CD4-positive, alpha-beta T cell treated with Interleukin-15 for 4 hours (primary cell): ENCODE results near the gene DNM1L.
"Not testable (repeated sequence)": the region's sequence is repeated elsewhere in the genome, so short reads cannot be mapped to it uniquely, and the experiment has no call there.

Experiments used
- DNase-seq: peaks from one replicate; pipeline ENCODE4 v3.0.0-alpha.2; 2020; ENCODE audit warnings: low spot score

The DNM1L gene

GRCh38 chr12:32697445-32697844, 18.3 kb downstream of the DNM1L start:
- DNase-seq: no peak

DNA sequence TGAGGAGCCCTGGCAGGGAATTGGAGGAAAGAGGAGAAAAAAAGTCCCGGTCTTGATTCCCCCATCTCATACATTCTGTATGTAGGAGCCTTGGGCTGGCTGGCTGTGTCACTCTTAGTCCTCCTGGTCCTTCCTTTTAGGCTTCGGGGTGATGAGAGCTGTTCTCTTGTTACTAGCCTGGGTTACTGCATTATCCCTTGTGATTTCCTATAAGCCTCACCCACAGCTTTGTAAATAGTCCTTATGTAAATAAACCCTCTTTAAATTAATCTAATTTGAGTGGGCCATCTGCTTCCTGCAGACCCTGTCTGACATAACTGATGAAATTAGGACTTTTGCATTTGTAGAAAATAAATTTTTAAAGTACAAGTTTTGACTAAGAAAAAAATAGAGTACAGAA, 19.2 kb downstream of the DNM1L start:
- DNase-seq: no peak

GRCh38 chr12:32699437-32699836, 20.3 kb downstream of the DNM1L start:
- not testable (repeated sequence) for DNase-seq

DNA sequence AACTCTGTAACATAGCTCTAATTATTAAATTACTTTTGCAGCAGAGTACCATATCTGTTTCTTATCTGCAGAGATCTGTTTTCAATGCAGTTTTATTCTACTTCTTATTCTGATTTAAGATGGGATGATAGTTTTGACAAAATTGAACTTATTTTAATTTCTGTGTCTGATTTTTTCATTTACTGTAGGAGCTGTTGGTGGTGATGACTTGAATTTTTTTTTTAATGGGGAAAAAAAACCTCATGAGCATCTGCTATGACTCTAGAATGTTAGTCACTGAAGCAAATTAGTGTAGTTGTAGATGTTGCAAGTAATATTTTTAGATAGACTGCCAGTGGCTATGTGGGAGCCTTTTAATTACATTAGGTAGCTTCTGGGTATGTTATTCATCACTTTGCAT, 23.4 kb downstream of the DNM1L start:
- no peak for DNase-seq

DNA sequence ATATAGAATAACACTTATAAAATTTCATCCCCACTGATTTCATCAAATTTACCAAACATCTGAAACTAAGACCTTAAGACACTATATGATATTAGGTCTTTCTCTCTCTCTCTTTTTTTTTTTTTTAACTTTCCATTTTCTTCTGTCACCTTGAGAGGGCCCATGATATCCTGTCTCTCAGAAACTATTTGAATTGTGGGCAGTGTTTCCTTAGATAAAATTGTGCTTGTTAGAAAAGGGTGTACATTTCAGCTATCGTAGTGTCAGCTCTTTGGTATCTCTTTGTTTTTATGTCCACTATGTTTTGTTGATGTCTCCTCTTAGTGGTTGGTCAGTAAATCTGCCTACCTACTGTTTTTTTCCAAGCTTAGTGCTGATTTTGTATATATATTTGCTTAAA, 23.8 kb downstream of the DNM1L start:
- DNase-seq: no peak

- no peak for DNase-seq
Observed at GRCh38 chr12:32705783-32706182, 26.7 kb downstream of the DNM1L start.

DNA sequence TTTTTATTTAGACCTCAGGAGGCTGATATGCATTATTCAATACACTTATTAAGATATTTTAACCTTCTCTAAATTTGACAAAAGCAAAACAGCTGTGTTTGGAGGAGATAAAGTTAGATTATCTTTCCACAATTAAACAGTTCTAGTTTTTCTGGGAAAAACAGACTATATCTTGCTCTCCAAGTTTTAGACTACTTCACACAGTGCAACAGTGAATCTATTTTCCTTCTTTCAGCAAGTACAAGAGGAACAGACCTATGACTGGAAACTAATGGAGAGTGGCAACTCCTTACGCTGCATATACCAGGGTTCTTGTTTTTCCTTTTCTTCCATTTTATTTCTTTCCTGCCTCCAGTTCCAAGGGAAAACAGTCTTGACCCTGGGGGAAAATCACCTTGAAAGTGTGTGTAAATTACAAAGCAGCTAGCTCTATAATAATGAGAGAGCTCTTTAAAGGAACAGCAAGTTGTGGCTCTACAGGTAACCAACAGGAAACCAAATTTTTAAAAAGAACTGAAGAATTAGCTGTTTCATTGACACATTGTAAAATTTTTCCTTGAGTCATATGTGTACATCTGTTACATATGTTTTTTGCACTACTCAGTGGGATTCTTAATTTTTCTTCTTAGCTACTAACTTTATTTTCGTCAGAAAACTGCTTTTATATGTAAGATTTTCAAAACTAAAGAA, 27.4 kb downstream of the DNM1L start:
- no peak for DNase-seq

- DNase-seq: no peak
Observed at GRCh38 chr12:32708926-32709325, 29.8 kb downstream of the DNM1L start.

DNA sequence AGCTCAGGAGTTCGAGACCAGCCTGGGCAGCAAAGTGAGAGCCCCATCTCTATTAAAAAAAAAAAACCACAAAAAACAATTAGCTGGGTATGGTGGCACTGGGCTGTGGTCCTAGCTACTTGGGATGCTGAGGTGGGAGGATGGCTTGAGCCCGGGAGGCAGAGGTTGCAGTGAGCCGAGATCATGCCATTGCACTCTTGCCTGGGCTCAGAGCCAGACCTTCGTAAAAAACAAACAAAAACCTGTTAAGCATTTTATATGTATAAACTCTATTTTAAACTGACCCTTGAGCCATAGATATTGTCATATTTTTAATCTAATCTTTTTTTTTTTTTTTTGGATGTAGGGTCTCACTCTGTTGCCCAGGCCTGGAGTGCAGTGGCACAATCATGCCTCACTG, 35.7 kb downstream of the DNM1L start:
- DNase-seq: no peak

GRCh38 chr12:32718926-32719325, 39.8 kb downstream of the DNM1L start:
- DNase-seq: no peak

DNA sequence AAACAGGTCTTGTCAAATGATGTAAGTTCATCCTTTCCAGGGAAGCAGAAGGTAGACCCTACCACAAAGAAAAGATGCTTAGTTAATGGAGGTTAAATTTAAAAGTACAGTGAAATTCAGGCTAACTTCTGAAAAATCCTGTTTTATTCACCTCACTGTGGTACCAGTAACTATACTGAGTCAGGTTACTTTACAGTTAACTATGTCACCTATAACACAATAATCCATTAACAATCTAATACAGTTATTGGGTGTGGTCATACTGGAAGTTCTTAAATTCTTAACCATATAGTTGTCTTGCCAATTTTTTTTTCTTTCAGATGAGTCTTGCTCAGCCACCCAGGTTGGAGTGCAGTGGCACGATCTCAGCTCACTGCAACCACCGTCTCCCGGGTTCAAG, 46.2 kb downstream of the DNM1L start:
- not testable (repeated sequence) for DNase-seq

DNA sequence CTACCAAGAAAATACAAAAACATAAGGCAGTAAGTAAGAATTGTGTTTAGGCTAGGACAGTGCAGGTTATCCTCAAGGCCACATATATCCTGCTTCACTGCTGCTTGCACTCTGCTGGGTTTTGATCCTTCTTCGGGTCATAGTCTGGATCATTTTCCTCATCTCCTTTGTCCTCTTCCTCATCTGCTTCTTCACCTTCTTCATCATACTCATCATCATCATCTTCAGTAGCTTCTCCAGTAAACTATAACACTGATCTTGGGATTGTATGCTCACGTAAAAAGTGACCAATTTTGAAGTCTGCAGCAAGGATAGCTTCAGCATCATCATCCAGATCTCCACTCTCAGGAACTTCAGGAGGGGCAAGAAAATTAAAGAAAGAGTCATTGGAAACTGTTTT, 47.2 kb downstream of the DNM1L start:
- DNase-seq: no peak

GRCh38 chr12:32727237-32727636, 48.1 kb downstream of the DNM1L start:
- DNase-seq: no peak

GRCh38 chr12:32734952-32735351, 55.9 kb downstream of the DNM1L start:
- DNase-seq: no peak

GRCh38 chr12:32736445-32736844, 57.3 kb downstream of the DNM1L start:
- DNase-seq: no peak

DNA sequence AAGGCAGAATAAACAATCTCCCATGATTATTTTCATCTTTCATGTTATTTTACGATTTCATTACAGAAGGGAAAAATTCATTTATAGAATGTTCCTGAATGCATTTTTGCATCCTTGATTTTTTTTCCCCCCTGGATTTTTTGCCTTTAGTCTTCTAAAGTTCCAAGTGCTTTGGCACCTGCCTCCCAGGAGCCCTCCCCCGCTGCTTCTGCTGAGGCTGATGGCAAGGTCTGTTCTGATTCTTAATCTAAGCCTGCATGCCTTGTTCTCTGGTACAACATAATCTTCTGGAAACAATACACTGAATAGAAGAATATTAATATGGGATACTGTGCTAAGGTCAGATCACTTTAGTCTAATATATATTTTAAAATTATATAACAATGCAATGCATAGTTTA, 58.6 kb downstream of the DNM1L start:
- DNase-seq: no peak

DNA sequence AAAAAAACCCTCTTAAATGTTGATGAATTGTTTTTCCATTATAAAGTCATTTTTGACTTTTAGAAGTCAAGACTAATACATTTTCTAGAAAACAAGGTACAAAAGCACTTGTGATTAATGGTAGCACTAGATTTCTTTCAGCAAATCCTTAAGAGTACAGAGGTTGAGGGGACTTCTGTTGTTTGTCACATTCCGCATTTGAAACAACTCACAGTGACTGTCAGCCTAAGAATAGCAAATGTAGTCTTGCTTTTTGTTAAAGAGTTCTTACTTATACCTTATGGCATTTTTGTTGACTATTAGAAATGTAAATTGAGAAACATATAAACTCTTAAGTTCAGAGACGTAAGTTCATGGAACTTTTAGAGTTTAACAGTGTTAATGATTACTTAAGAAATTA, 60.2 kb downstream of the DNM1L start:
- no peak for DNase-seq

- DNase-seq: no peak
Observed at GRCh38 chr12:32742133-32742532, 63.0 kb downstream of the DNM1L start.

GRCh38 chr12:32743264-32743663, 64.2 kb downstream of the DNM1L start:
- no peak for DNase-seq

GRCh38 chr12:32753605-32754004, 74.5 kb downstream of the DNM1L start:
- DNase-seq: no peak

DNA sequence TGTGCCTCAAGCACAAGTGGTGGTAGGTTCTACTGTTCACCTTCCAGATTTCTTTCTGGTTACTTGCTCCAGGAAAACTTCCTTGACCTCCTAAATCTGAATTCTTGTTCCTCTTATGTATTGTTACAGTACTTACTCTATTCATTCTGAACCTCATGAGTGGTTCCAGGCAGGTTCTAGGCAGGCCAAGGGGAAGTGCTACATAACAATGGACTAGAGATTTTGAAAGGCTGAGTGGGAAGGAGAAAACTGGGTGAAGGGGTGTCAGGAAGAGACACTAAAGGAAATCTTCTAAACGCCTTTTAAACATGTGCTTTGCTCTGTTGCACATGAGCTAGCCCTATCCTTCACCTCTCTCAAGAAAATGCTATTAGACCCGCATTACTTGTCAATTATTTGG, 75.0 kb downstream of the DNM1L start:
- DNase-seq: no peak

- peak; percentile 68 for DNase-seq
Observed at GRCh38 chr12:32755051-32755653, 76.1 kb downstream of the DNM1L start.

DNA sequence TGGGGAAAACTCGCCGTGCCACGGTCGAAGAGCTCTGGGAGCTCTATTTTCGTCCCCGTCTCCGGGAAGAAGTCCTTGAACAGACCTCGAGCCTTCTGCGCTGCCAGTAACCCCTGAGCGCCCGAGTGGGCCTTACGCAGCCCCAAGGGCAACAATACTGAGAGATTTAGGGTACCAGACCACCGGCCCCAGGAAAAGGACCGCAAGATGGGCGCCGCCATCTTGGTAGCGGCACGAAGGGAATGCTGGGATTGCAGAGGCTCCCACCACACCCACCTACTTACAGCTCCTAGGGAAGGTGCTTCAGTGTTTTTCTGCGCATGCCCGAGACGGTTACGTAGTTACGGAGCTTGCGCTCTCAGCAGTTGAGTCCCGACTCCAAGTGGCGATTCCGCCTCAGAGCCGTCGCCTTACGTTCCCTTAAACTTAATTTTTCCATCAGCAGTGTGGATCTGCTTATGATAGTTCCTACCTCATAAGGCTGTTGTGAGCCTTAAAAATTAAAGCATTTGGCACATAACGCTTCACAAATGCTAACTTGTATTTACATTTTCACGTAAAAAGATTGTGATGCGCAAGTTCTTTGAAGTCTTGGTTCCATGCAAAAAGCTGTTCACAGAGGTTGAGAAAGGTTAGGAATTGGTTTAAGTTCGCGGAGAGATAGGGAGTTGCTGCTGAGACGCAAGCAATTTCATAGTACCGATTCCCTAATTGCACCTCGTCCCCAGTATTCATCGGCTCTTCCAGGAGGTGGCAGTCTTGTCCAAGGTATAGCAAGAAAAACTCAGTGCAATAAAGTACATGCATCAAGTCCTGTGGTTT, 76.8 kb downstream of the DNM1L start, which contains the start of gene YARS2:
Gene YARS2, minus strand, starts transcription at position 244 of the 822 bp plus-strand sequence. Its CDS starts 23 bp downstream, at position 221.
- DNase-seq: peak; percentile 92
